H1 (cell line): Measurements from ENCODE around the gene HS3ST3B1. TPM values are rescaled to one million over a fixed set of nuclear protein-coding genes. Genes with fewer than 3 reads are reported as not detected.

Experiments used
- CTCF ChIA-PET: fragments of 300-600 bp; sonication (Branson Sonifier 250); formaldehyde crosslinking; loops from one replicate; lab custom pipeline; 2021; ENCODE audit not compliant: partially characterized antibody; lab: Charles Lee
- POLR2A ChIA-PET: fragments of 300-600 bp; sonication (Branson Sonifier 250); formaldehyde crosslinking; loops from one replicate; lab custom pipeline; 2021; ENCODE audit warnings: inconsistent platforms; ENCODE audit not compliant: partially characterized antibody; lab: Charles Lee
- DNase-seq, 2 experiments: peaks; one replicate each; pipeline versions ENCODE4 v3.0.0 to v3.0.0-alpha.2; 2010 to 2022; ENCODE audit warnings: low spot score in 2 of 2, low read depth in 1 of 2, mixed read lengths in 1 of 2
- FAIRE-seq: peaks from 2 replicates; lab custom pipeline; 2011; peaks lifted over from hg19 to GRCh38; lab: Jason Lieb, UNC
- H2AFZ ChIP-seq: 2 replicates; pipeline ENCODE4 v1.8.1; 2012; ENCODE audit warnings: low read length, inconsistent platforms
- H2AK5ac ChIP-seq: 2 replicates; pipeline ENCODE4 v1.6.1; 2013; ENCODE audit warnings: low read depth, low read length
- H2BK120ac ChIP-seq: replicated peaks from 2 replicates; pipeline ENCODE3; 2013; ENCODE audit warnings: low read depth, low read length, inconsistent platforms
- H2BK12ac ChIP-seq: 2 replicates; pipeline ENCODE4 v1.6.1; 2013; ENCODE audit warnings: low read depth, low read length
- H2BK15ac ChIP-seq: 2 replicates; pipeline ENCODE4 v1.6.1; 2013; ENCODE audit warnings: low read length
- H2BK20ac ChIP-seq: 2 replicates; pipeline ENCODE4 v1.6.1; 2013; ENCODE audit warnings: low read length
- H2BK5ac ChIP-seq: 2 replicates; pipeline ENCODE4 v1.6.1; 2013; ENCODE audit warnings: low read depth, low read length
- H3K14ac ChIP-seq: 2 replicates; pipeline ENCODE4 v1.6.1; 2013; ENCODE audit warnings: inconsistent platforms; ENCODE audit not compliant: insufficient read length
- H3K18ac ChIP-seq: 2 replicates; pipeline ENCODE4 v1.6.1; 2013; ENCODE audit warnings: low read length; ENCODE audit errors: extremely low read depth
- H3K23ac ChIP-seq: 2 replicates; pipeline ENCODE4 v1.6.1; 2013; ENCODE audit warnings: inconsistent platforms; ENCODE audit not compliant: insufficient read length
- H3K23me2 ChIP-seq: 2 replicates; pipeline ENCODE4 v1.6.1; 2013; ENCODE audit warnings: low read depth, low read length
- H3K27ac ChIP-seq: 2 replicates; pipeline ENCODE4 v1.6.1; 2011; ENCODE audit warnings: low read depth, low read length, inconsistent platforms
- H3K27me3 ChIP-seq, 4 experiments: replicated peaks in 1 of 4; 1 replicate in 1 of 4; 2 replicates in 3 of 4; pipeline versions ENCODE4 v1.6.1 to v1.8.1; 2011 to 2013; ENCODE audit warnings: low read length in 3 of 4, mild to moderate bottlenecking in 3 of 4, inconsistent platforms in 2 of 4, mixed read lengths in 2 of 4, moderate library complexity in 1 of 4; ENCODE audit not compliant: control insufficient read depth in 3 of 4, insufficient read depth in 3 of 4; ENCODE audit errors: extremely low read depth in 1 of 4
- H3K36me3 ChIP-seq, 4 experiments: 2 replicates each; pipeline versions ENCODE4 v1.6.1 to v1.8.1; 2011 to 2013; ENCODE audit warnings: mild to moderate bottlenecking in 4 of 4, low read length in 3 of 4, moderate library complexity in 2 of 4, control low read depth in 1 of 4, inconsistent platforms in 1 of 4; ENCODE audit not compliant: insufficient read depth in 4 of 4, control insufficient read depth in 2 of 4
- H3K4ac ChIP-seq: replicated peaks from 2 replicates; pipeline ENCODE3; 2013; ENCODE audit warnings: low read length, low read depth, mixed read lengths, inconsistent platforms; ENCODE audit not compliant: insufficient read length
- H3K4me1 ChIP-seq, 4 experiments: replicated peaks in 1 of 4; 1 replicate in 1 of 4; 2 replicates in 3 of 4; pipeline versions ENCODE4 v1.6.1 to v1.8.1; 2011 to 2013; ENCODE audit warnings: low read length in 3 of 4, inconsistent platforms in 2 of 4, mixed read lengths in 1 of 4; ENCODE audit not compliant: insufficient read depth in 4 of 4, control insufficient read depth in 3 of 4
- H3K4me2 ChIP-seq, 2 experiments: 2 replicates each; pipeline versions ENCODE4 v1.6.1 to v1.8.1; 2011 to 2013; ENCODE audit warnings: low read depth in 2 of 2, low read length in 2 of 2, control low read depth in 1 of 2, inconsistent platforms in 1 of 2, mild to moderate bottlenecking in 1 of 2; ENCODE audit not compliant: insufficient read depth in 1 of 2
- H3K4me3 ChIP-seq, 4 experiments: fragments of 200-600, 300-600 bp in 1 of 4; sonication (generic), shearing (Covaris generic), sonication (Bioruptor Twin) in 1 of 4; 2 replicates each; pipeline versions ENCODE4 v1.5.1 to v1.8.1; 2011 to 2016; ENCODE audit warnings: low read length in 4 of 4, low read depth in 3 of 4, control low read depth in 2 of 4, inconsistent platforms in 2 of 4, mild to moderate bottlenecking in 2 of 4, mixed read lengths in 1 of 4, moderate library complexity in 1 of 4; ENCODE audit not compliant: insufficient read depth in 2 of 4; ENCODE audit errors: extremely low read depth in 1 of 4
- H3K56ac ChIP-seq: replicated peaks from 2 replicates; pipeline ENCODE3; 2013; ENCODE audit warnings: low read depth, mild to moderate bottlenecking, mixed read lengths, low read length, inconsistent platforms; ENCODE audit not compliant: insufficient read length
- H3K79me1 ChIP-seq: 2 replicates; pipeline ENCODE4 v1.6.1; 2013; ENCODE audit warnings: low read depth, low read length, control low read depth
- H3K79me2 ChIP-seq, 2 experiments: 2 replicates each; pipeline versions ENCODE4 v1.6.1 to v1.8.1; 2012 to 2013; ENCODE audit warnings: low read length in 2 of 2, mild to moderate bottlenecking in 2 of 2, inconsistent platforms in 1 of 2; ENCODE audit not compliant: insufficient read depth in 2 of 2, control insufficient read depth in 1 of 2
- H3K9ac ChIP-seq, 4 experiments: replicated peaks in 1 of 4; 1 replicate in 1 of 4; 2 replicates in 3 of 4; pipeline versions ENCODE4 v1.6.1 to v1.8.1; 2011 to 2013; ENCODE audit warnings: low read depth in 3 of 4, low read length in 3 of 4, control low read depth in 2 of 4, mild to moderate bottlenecking in 2 of 4, moderate library complexity in 2 of 4, inconsistent platforms in 1 of 4; ENCODE audit errors: extremely low read depth in 1 of 4
- H3K9me3 ChIP-seq, 2 experiments: 2 replicates each; pipeline versions ENCODE4 v1.6.1 to v1.8.1; 2012 to 2013; ENCODE audit warnings: mild to moderate bottlenecking in 2 of 2, moderate library complexity in 2 of 2, control low read depth in 1 of 2, inconsistent platforms in 1 of 2, low read depth in 1 of 2, low read length in 1 of 2, mixed read lengths in 1 of 2; ENCODE audit not compliant: insufficient read depth in 2 of 2
- H4K20me1 ChIP-seq, 2 experiments: replicated peaks in 1 of 2; 2 replicates each; pipeline versions ENCODE3 to v1.8.1; 2011 to 2013; ENCODE audit warnings: inconsistent platforms in 2 of 2, low read length in 2 of 2, mild to moderate bottlenecking in 1 of 2; ENCODE audit not compliant: insufficient read depth in 2 of 2, control insufficient read depth in 1 of 2
- H4K5ac ChIP-seq: 2 replicates; pipeline ENCODE4 v1.6.1; 2013; ENCODE audit warnings: low read length, low read depth, mixed read lengths, inconsistent platforms; ENCODE audit not compliant: insufficient read length
- H4K8ac ChIP-seq: 2 replicates; pipeline ENCODE4 v1.8.0; 2013; ENCODE audit warnings: mild to moderate bottlenecking, moderate library complexity, low read length, inconsistent platforms; ENCODE audit not compliant: insufficient read depth; ENCODE audit errors: extremely low read depth
- H4K91ac ChIP-seq: replicated peaks from 2 replicates; pipeline ENCODE3; 2013; ENCODE audit warnings: low read length, mixed read lengths, inconsistent platforms; ENCODE audit not compliant: insufficient read length
- BRCA1 ChIP-seq: IDR thresholded peaks from 2 replicates; pipeline ENCODE4 v1.6.1; 2012; ENCODE audit warnings: low read depth, low read length, improper control_type of control experiment
- KDM1A ChIP-seq: fragments of 200-600, 300-600 bp; sonication (generic); IDR thresholded peaks from 2 replicates; pipeline ENCODE4 v1.7.1; 2016; ENCODE audit warnings: mild to moderate bottlenecking, low read length, borderline replicate concordance
- PHF8 ChIP-seq: fragments of 200-600 bp; sonication (generic); conservative IDR thresholded peaks from 2 replicates; pipeline ENCODE4 v1.7.1; 2012; ENCODE audit warnings: low read depth, mild to moderate bottlenecking, inconsistent platforms, low read length, moderate library complexity
- RBBP5 ChIP-seq: IDR thresholded peaks from 2 replicates; pipeline ENCODE4 v1.7.1; 2012; ENCODE audit warnings: low read depth, mild to moderate bottlenecking, inconsistent platforms, low read length, moderate library complexity, borderline replicate concordance
- RXRA ChIP-seq: IDR thresholded peaks from 2 replicates; pipeline ENCODE4 v1.6.1; 2011; ENCODE audit warnings: low read depth, mild to moderate bottlenecking, low read length, moderate library complexity; ENCODE audit not compliant: insufficient read depth
- TCF12 ChIP-seq: IDR thresholded peaks from 2 replicates; pipeline ENCODE4 v1.6.1; 2011; ENCODE audit warnings: low read depth, mild to moderate bottlenecking, low read length
- WGBS, 2 experiments: shearing (Covaris generic) in 1 of 2; methylation state at CpG; one replicate each; pipeline versions ENCODE4 v1.1.6 to v1.1.7; 2013 to 2015; ENCODE audit warnings: low lambda C conversion rate in 2 of 2, mixed read lengths in 2 of 2, inconsistent platforms in 1 of 2, low coverage in 1 of 2, missing lambda C conversion rate in 1 of 2; ENCODE audit not compliant: insufficient replicate concordance in 2 of 2, insufficient coverage in 1 of 2, insufficient read length in 1 of 2; ENCODE audit errors: extremely low coverage in 1 of 2, missing lambda C conversion rate in 1 of 2; 5-methylcytosine and 5-hydroxymethylcytosine counted together
- polyA plus RNA-seq, 7 experiments: library from polyadenylated mRNA; depleted of rRNA in 3 of 7; stranded (reverse) in 5 of 7; unstranded in 2 of 7; fragments of >200 nt in 5 of 7; fragments of 200-250 nt in 2 of 7; gene quantifications; 1 replicate in 5 of 7; 2 replicates in 1 of 7; 4 replicates in 1 of 7; pipeline versions ENCODE4 v1.2.1 to v1.2.3, GENCODE V29; 2011 to 2013; ENCODE audit warnings: missing spikeins in 2 of 7, mixed read lengths in 2 of 7
- total RNA-seq: library from RNA; stranded (reverse); fragmentation: NEBNext Ultra II Directional; extraction: Animal tissue kit (Norgen Biotek cat#: 25700); gene quantifications from 2 replicates; pipeline ENCODE4 v1.2.1, GENCODE V29; 2021
- TF ChIP-seq, protein P1 (sequence below): IDR thresholded peaks from 2 replicates; pipeline ENCODE4 v1.6.1; 2012; ENCODE audit warnings: inconsistent platforms

Gene HS3ST3B1
- total and polyA plus RNA-seq, 2 of the 8 experiments (the other 6 are each of a cell fraction or from before 2014, with no cell fraction given): 4.7 to 14.4 TPM

DNA sequence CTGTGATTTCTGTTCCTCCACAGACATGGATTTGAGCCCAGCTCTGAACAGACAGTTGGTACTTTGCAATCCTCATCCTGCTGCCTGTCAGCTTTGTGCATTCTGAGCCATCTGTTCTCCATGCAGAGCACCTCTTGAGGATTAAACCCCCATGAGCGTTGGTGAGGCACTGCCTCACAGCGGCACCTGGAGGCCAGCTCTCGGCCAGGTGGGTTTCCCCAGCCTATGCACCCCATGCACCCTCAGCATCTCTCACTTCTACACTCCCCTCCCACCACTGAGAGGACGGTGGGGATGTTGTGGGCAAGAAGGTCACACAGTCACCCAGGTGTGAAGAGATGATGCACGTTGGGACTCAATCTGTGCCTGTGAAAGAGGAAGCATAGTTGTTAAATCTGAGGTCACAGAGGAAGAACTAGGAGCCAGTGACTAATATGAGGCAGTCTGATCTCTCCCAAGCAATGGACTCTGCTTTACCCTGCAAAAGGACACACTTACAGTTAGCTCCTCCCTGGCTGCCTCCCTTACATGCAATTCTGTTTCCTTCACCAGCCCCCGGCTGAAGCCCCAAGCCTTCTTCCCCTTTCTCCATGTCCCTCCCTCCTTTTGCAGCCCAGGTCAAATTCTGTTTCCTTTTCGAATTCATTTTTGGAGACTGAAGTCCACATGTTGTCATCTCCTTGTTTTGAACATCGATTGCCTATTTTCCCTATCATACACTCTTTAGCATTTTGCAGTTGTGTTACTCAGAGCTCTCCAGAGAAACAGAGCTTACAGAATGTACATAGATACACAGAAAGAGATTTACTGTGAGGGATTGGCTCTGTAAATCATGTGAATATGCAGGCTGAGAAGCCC, 58.5 kb downstream of the HS3ST3B1 start:
- H3K4ac ChIP-seq: no peak overlapping the region
- H3K9me3 ChIP-seq: 0 out of 4 replicates have a peak, but pooled peaks cover 0 to 2% of the 10 kb centered on the region in 2 experiments
- H3K79me2 ChIP-seq: no peaks in the 10 kb centered on the region
- no peak overlapping the region for H4K8ac ChIP-seq
- no peak for DNase-seq
- no peaks in the 10 kb centered on the region; a peak in 1 of 8 replicates for H3K36me3 ChIP-seq
- H3K18ac ChIP-seq: no peak overlapping the region
- CTCF ChIA-PET: interaction anchor here (0.7 to 1.3 kb wide), 2 partner anchors 14 to 57 kb away, joined by 3 to 4 read pairs; no protein-coding TSS in a partner anchor
- H4K20me1 ChIP-seq: no peaks in the 10 kb centered on the region
- no peak overlapping the region for H2BK120ac ChIP-seq
- H2BK15ac ChIP-seq: no peak overlapping the region
- H3K4me1 ChIP-seq: peaks cover 0 to 13% (median 11%) of the 10 kb centered on the region in 4 experiments; a peak in 5 of 7 replicates
- no peak overlapping the region for H3K27ac ChIP-seq
- no peak overlapping the region for H3K14ac ChIP-seq
- H3K79me1 ChIP-seq: no peaks in the 10 kb centered on the region
- no peak overlapping the region for H3K56ac ChIP-seq
- no peak overlapping the region for H3K9ac ChIP-seq
- H3K4me3 ChIP-seq: no peak overlapping the region
- 81% methylated on average over 8 of the region's 8 CpGs; no CpG with 5 or more reads in 1 of the 2 experiments for WGBS, 2 experiments
- peak overlapping the region; percentile 72; the same call in 1 of the 2 replicates for H2BK12ac ChIP-seq
- H2BK20ac ChIP-seq: peak overlapping the region; percentile 53; the same call in 1 of the 2 replicates
- FAIRE-seq: no peak
- H3K23me2 ChIP-seq: no peaks in the 10 kb centered on the region
- no peak overlapping the region for H4K5ac ChIP-seq
- POLR2A ChIA-PET: no interaction called here
- H2AK5ac ChIP-seq: no peak overlapping the region
- no peaks in the 10 kb centered on the region for H3K27me3 ChIP-seq
- H2AFZ ChIP-seq: no peak overlapping the region
- H2BK5ac ChIP-seq: no peak overlapping the region; the same call in 1 of the 2 replicates
- H3K4me2 ChIP-seq: no peak overlapping the region
- peak overlapping the region; percentile 20 for H4K91ac ChIP-seq
- H3K23ac ChIP-seq: no peak overlapping the region
- TF ChIP-seq RXRA (no peak), TCF12 (no peak), PHF8 (no peak), BRCA1 (no peak), KDM1A (no peak), RBBP5 (no peak)
- TF ChIP-seq, protein P1, sequence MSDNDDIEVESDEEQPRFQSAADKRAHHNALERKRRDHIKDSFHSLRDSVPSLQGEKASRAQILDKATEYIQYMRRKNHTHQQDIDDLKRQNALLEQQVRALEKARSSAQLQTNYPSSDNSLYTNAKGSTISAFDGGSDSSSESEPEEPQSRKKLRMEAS: no peak
